ENCODE data around the gene LRIG2. TPM values are rescaled to one million over a fixed set of nuclear protein-coding genes. Genes with fewer than 3 reads are reported as not detected.

The LRIG2 gene
- total RNA-seq, 1 experiment from 2014 or later, result 23.2 TPM

DNA sequence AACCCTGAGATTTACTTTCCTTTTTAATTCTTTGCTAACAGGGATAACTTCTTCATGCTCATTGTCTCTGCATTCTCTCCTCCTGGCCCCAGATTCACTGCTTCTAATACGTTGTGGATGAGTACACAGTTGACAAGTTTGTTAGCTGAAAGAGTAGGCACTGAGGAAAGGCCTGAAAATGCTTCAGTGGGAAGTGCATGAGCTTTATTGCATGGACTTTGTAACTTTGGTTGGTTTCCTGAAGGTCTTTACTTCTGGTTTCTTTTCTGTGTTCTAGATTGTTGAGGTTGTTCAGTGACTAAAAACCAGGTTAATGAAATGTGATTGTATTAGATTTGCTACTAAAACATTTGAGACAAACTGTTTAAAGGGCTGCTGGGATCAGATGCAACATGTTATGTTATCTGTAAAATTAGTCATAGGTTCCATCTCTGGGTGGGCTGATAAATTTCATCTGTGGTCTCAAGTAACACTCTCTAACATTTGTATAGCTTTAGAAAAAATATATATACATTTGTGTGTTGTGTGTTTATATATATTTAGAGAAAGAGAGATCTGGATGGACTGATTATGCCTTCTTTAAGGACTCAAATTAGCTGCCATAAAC, 19.1 kb downstream of the LRIG2 start:
- H3K4me1 Mint-ChIP-seq, result no peaks in the 10 kb centered on the region; a peak in 1 of 4 replicates
- Histone ChIP-seq H2BK12ac (ENCODE audit: insufficient read length, low read depth, low read length) (no peak overlapping the region), H3K79me1 (ENCODE audit: insufficient read depth, low read depth, low read length, poor library complexity, severe bottlenecking) (no peaks in the 10 kb centered on the region), H3K23me2 (ENCODE audit: insufficient read length, low read depth, low read length, poor library complexity, severe bottlenecking) (no peaks in the 10 kb centered on the region), H3K27me3 (ENCODE audit: insufficient read depth, low read length) (no peaks in the 10 kb centered on the region), H4K20me1 (ENCODE audit: control insufficient read depth, insufficient read depth, insufficient read length) (no peaks in the 10 kb centered on the region), H4K91ac (ENCODE audit: insufficient read length, low read depth, low read length) (no peak overlapping the region), H3K4ac (ENCODE audit: low read depth, low read length) (no peak overlapping the region), H3K56ac (ENCODE audit: insufficient read length, low read depth, low read length) (no peak overlapping the region), H3K18ac (ENCODE audit: insufficient read length, low read depth, low read length) (no peak overlapping the region), H3K4me1 (ENCODE audit: insufficient read depth, low read length) (no peaks in the 10 kb centered on the region), H3K4me2 (ENCODE audit: insufficient read depth, insufficient read length, low read length) (no peak overlapping the region), H3K9me3 (ENCODE audit: control insufficient read depth, low read depth, low read length) (no peaks in the 10 kb centered on the region), H3K27ac (ENCODE audit: insufficient read length, low read depth, low read length) (no peak overlapping the region), H4K8ac (replicated peaks; ENCODE audit: insufficient read length, low read depth, low read length) (no peak overlapping the region), H3T11ph (ENCODE audit: low read length) (no peak overlapping the region), H2BK120ac (ENCODE audit: low read depth, low read length, poor library complexity, severe bottlenecking) (no peak overlapping the region), H2AK5ac (ENCODE audit: insufficient read length, low read length) (no peak overlapping the region), H2AFZ (ENCODE audit: low read length) (no peak overlapping the region), H4K5ac (ENCODE audit: insufficient read length, low read depth, low read length) (no peak overlapping the region), H2BK5ac (ENCODE audit: insufficient read length, low read length) (no peak overlapping the region), H2BK15ac (ENCODE audit: low read depth, low read length) (no peak overlapping the region), H3K14ac (ENCODE audit: insufficient read depth, low read length) (no peak overlapping the region), H3K9ac (ENCODE audit: extremely low read depth, insufficient read length, low read length) (no peak overlapping the region), H3K79me2 (ENCODE audit: insufficient read depth, low read length) (peaks cover 5% of the 10 kb centered on the region; the same call in 1 of the 2 replicates), H2BK20ac (ENCODE audit: low read depth, low read length, poor library complexity, severe bottlenecking) (no peak overlapping the region), H3K23ac (ENCODE audit: insufficient read length, low read depth, low read length) (no peak overlapping the region)
- H3K27me3 Mint-ChIP-seq (ENCODE audit: low read depth), result no peaks in the 10 kb centered on the region
- no peaks in the 10 kb centered on the region for H3K9me3 Mint-ChIP-seq
- H3K27ac Mint-ChIP-seq, result peak overlapping the region in 2 of 3 experiments; percentile 49 to 56; a peak in 3 of 7 replicates
- no CpG with 5 or more reads among the region's 1 CpG for WGBS (ENCODE audit: extremely low coverage, insufficient read length, low lambda C conversion rate)
- H3K36me3 Mint-ChIP-seq (ENCODE audit: insufficient read depth in 1 of 3, low read depth in 3 of 3), result peaks cover 24 to 51% (median 44%) of the 10 kb centered on the region in 3 experiments; a peak in 6 of 7 replicates
- no peak for DNase-seq
- H3K4me3 Mint-ChIP-seq, result no peak overlapping the region
- TF ChIP-seq, protein P1, sequence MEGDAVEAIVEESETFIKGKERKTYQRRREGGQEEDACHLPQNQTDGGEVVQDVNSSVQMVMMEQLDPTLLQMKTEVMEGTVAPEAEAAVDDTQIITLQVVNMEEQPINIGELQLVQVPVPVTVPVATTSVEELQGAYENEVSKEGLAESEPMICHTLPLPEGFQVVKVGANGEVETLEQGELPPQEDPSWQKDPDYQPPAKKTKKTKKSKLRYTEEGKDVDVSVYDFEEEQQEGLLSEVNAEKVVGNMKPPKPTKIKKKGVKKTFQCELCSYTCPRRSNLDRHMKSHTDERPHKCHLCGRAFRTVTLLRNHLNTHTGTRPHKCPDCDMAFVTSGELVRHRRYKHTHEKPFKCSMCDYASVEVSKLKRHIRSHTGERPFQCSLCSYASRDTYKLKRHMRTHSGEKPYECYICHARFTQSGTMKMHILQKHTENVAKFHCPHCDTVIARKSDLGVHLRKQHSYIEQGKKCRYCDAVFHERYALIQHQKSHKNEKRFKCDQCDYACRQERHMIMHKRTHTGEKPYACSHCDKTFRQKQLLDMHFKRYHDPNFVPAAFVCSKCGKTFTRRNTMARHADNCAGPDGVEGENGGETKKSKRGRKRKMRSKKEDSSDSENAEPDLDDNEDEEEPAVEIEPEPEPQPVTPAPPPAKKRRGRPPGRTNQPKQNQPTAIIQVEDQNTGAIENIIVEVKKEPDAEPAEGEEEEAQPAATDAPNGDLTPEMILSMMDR (conservative IDR thresholded peaks at IDR 0.05), result no peak
